Measurements from ENCODE around the gene TMEM19. TPM values are rescaled to one million over a fixed set of nuclear protein-coding genes. Genes with fewer than 3 reads are reported as not detected.
A peak's percentile ranks its signal among the peaks of the same experiment; 100 is the strongest.

TMEM19 gene
- total RNA-seq: 27.3 TPM
- long read RNA-seq, full-length matches to known transcripts: 32 of 52 reads
- long read RNA-seq, partial matches to known transcripts: 2 of 52 reads
- long read RNA-seq, other reads (novel, unspliced or antisense): 18 of 52 reads

GRCh38 chr12:71685914-71686657, at the start of gene TMEM19:
TSS of gene TMEM19 (plus strand) at chr12:71686082. CDS start at chr12:71686681, 599 bp downstream.
- ATAC-seq (ENCODE audit: poor library complexity): peak; percentile 100
- intact Hi-C loops (cut with DNase I): no loop called here
- DNase-seq: peak; percentile 95

GRCh38 chr12:71636704-71637115, 49.2 kb upstream of the TMEM19 start:
- intact Hi-C loops (cut with DNase I): no loop called here
- ATAC-seq (ENCODE audit: poor library complexity): peak; percentile 43
- no peak for DNase-seq

GRCh38 chr12:71638499-71638898, 47.4 kb upstream of the TMEM19 start:
- intact Hi-C loops (cut with DNase I): no loop called here
- DNase-seq (no peak), ATAC-seq (ENCODE audit: poor library complexity) (no peak)

GRCh38 chr12:71639341-71639760, 46.5 kb upstream of the TMEM19 start:
- intact Hi-C loops (cut with DNase I): no loop called here
- peak; percentile 56 for ATAC-seq (ENCODE audit: poor library complexity)
- no peak for DNase-seq

GRCh38 chr12:71640316-71640715, 45.6 kb upstream of the TMEM19 start:
- DNase-seq: no peak
- intact Hi-C loops (cut with DNase I): loop anchor here (10.0 kb wide), 1 partner anchor 104 kb away; no protein-coding TSS in a partner anchor
- ATAC-seq (ENCODE audit: poor library complexity): no peak

- DNase-seq (no peak), ATAC-seq (ENCODE audit: poor library complexity) (no peak)
- intact Hi-C loops (cut with DNase I): loop anchor here (10.0 kb wide), 1 partner anchor 103 kb away; no protein-coding TSS in a partner anchor
These were observed 44.5 kb upstream of the TMEM19 start for GRCh38 chr12:71641390-71641789.

GRCh38 chr12:71642264-71642663, 43.6 kb upstream of the TMEM19 start:
- intact Hi-C loops (cut with DNase I): loop anchor here (10.0 kb wide), 1 partner anchor 103 kb away; no protein-coding TSS in a partner anchor
- ATAC-seq (ENCODE audit: poor library complexity): no peak
- DNase-seq: no peak

GRCh38 chr12:71645268-71645667, 40.6 kb upstream of the TMEM19 start:
- no peak for ATAC-seq (ENCODE audit: poor library complexity)
- intact Hi-C loops (cut with DNase I): loop anchor here (10.0 kb wide), 1 partner anchor 100 kb away; no protein-coding TSS in a partner anchor
- DNase-seq: no peak

GRCh38 chr12:71646512-71646911, 39.4 kb upstream of the TMEM19 start:
- intact Hi-C loops (cut with DNase I): loop anchor here (10.0 kb wide), 1 partner anchor 98 kb away; no protein-coding TSS in a partner anchor
- ATAC-seq (ENCODE audit: poor library complexity) (no peak), DNase-seq (no peak)

GRCh38 chr12:71648537-71648936, 37.3 kb upstream of the TMEM19 start:
- DNase-seq (no peak), ATAC-seq (ENCODE audit: poor library complexity) (no peak)
- intact Hi-C loops (cut with DNase I): loop anchor here (10.0 kb wide), 1 partner anchor 96 kb away; no protein-coding TSS in a partner anchor

- intact Hi-C loops (cut with DNase I): loop anchor here (10.0 kb wide), 1 partner anchor 95 kb away; no protein-coding TSS in a partner anchor
- ATAC-seq (ENCODE audit: poor library complexity): no peak
- DNase-seq: no peak
These were observed 36.5 kb upstream of the TMEM19 start for GRCh38 chr12:71649401-71649800.

- ATAC-seq (ENCODE audit: poor library complexity): no peak
- intact Hi-C loops (cut with DNase I): no loop called here
These were observed 33.2 kb upstream of the TMEM19 start for GRCh38 chr12:71652656-71653055.

GRCh38 chr12:71653137-71653536, 32.7 kb upstream of the TMEM19 start:
- intact Hi-C loops (cut with DNase I): no loop called here
- ATAC-seq (ENCODE audit: poor library complexity) (no peak), DNase-seq (no peak)

More at GRCh38 chr12:71652656-71653055, 33.2 kb upstream of the TMEM19 start:
- DNase-seq: no peak

GRCh38 chr12:71654200-71654599, 31.7 kb upstream of the TMEM19 start:
- intact Hi-C loops (cut with DNase I): no loop called here
- no peak for DNase-seq

GRCh38 chr12:71655495-71655894, 30.4 kb upstream of the TMEM19 start:
- intact Hi-C loops (cut with DNase I): no loop called here
- ATAC-seq (ENCODE audit: poor library complexity) (no peak), DNase-seq (no peak)

More at GRCh38 chr12:71654200-71654599, 31.7 kb upstream of the TMEM19 start:
- ATAC-seq (ENCODE audit: poor library complexity): no peak

GRCh38 chr12:71655907-71656306, 30.0 kb upstream of the TMEM19 start:
- intact Hi-C loops (cut with DNase I): no loop called here
- ATAC-seq (ENCODE audit: poor library complexity) (no peak), DNase-seq (no peak)

GRCh38 chr12:71656740-71657139, 29.1 kb upstream of the TMEM19 start:
- no peak for DNase-seq
- intact Hi-C loops (cut with DNase I): no loop called here
- ATAC-seq (ENCODE audit: poor library complexity): no peak

- ATAC-seq (ENCODE audit: poor library complexity): no peak
- no peak for DNase-seq
These were observed 23.8 kb upstream of the TMEM19 start for GRCh38 chr12:71661977-71662530.

GRCh38 chr12:71662849-71663560, 22.9 kb upstream of the TMEM19 start:
- peak; percentile 75 for DNase-seq
- intact Hi-C loops (cut with DNase I): loop anchor here (10.0 kb wide), 1 partner anchor 92 kb away; the partner anchor contains the start of gene RAB21
- peak; percentile 40 for ATAC-seq (ENCODE audit: poor library complexity)

More at GRCh38 chr12:71661977-71662530, 23.8 kb upstream of the TMEM19 start:
- intact Hi-C loops (cut with DNase I): loop anchor here (10.0 kb wide), 1 partner anchor 93 kb away; the partner anchor contains the start of gene RAB21
